Measurements from ENCODE around the gene RGPD6.
"Not testable (repeated sequence)": the region's sequence is repeated elsewhere in the genome, so short reads cannot be mapped to it uniquely, and the experiment has no call there.

Gene RGPD6

GRCh38 chr2:110576763-110577416 lies at the start of gene RGPD6:
Gene RGPD6 (minus strand): TSS chr2:110577222. CDS start chr2:110577024, 198 bp downstream.
- DNase-seq, result not testable (repeated sequence)

- not testable (repeated sequence) for DNase-seq
Measured at GRCh38 chr2:110619326-110619939, 42.4 kb upstream of the RGPD6 start.

- not testable (repeated sequence) for DNase-seq
Measured at GRCh38 chr2:110613927-110614326, 36.9 kb upstream of the RGPD6 start.

- not testable (repeated sequence) for DNase-seq
Measured at GRCh38 chr2:110610613-110611250, 33.7 kb upstream of the RGPD6 start.

GRCh38 chr2:110609843-110610612 lies 33.0 kb upstream of the RGPD6 start:
- not testable (repeated sequence) for DNase-seq

GRCh38 chr2:110608788-110609502 lies 31.9 kb upstream of the RGPD6 start:
- DNase-seq, result not testable (repeated sequence)

- DNase-seq, result not testable (repeated sequence)
Measured at GRCh38 chr2:110605057-110605456, 28.0 kb upstream of the RGPD6 start.

GRCh38 chr2:110603917-110604591 lies 27.0 kb upstream of the RGPD6 start:
- not testable (repeated sequence) for DNase-seq

- DNase-seq, result not testable (repeated sequence)
Measured at GRCh38 chr2:110602139-110602538, 25.1 kb upstream of the RGPD6 start.

- not testable (repeated sequence) for DNase-seq
Measured at GRCh38 chr2:110591973-110592372, 15.0 kb upstream of the RGPD6 start.

- not testable (repeated sequence) for DNase-seq
Measured at GRCh38 chr2:110589677-110590330, 12.8 kb upstream of the RGPD6 start.

GRCh38 chr2:110588520-110588919 lies 11.5 kb upstream of the RGPD6 start:
- DNase-seq, result not testable (repeated sequence)

GRCh38 chr2:110579216-110579965 lies 2.4 kb upstream of the RGPD6 start:
- DNase-seq, result not testable (repeated sequence)

- not testable (repeated sequence) for DNase-seq
Measured at GRCh38 chr2:110578429-110578828, 1.4 kb upstream of the RGPD6 start.

- not testable (repeated sequence) for DNase-seq
Measured at GRCh38 chr2:110499755-110500377, 77.2 kb downstream of the RGPD6 start.

GRCh38 chr2:110496027-110496426 lies 81.0 kb downstream of the RGPD6 start:
- DNase-seq, result not testable (repeated sequence)

- DNase-seq, result not testable (repeated sequence)
Measured at GRCh38 chr2:110494488-110494887, 82.5 kb downstream of the RGPD6 start.

- DNase-seq, result not testable (repeated sequence)
Measured at GRCh38 chr2:110488991-110489390, 88.0 kb downstream of the RGPD6 start.

- DNase-seq, result not testable (repeated sequence)
Measured at GRCh38 chr2:110482697-110483096, 94.3 kb downstream of the RGPD6 start.

- not testable (repeated sequence) for DNase-seq
Measured at GRCh38 chr2:110481200-110481599, 95.8 kb downstream of the RGPD6 start.
